ENCODE measurements around the gene GRK5.

GRK5 gene

DNA sequence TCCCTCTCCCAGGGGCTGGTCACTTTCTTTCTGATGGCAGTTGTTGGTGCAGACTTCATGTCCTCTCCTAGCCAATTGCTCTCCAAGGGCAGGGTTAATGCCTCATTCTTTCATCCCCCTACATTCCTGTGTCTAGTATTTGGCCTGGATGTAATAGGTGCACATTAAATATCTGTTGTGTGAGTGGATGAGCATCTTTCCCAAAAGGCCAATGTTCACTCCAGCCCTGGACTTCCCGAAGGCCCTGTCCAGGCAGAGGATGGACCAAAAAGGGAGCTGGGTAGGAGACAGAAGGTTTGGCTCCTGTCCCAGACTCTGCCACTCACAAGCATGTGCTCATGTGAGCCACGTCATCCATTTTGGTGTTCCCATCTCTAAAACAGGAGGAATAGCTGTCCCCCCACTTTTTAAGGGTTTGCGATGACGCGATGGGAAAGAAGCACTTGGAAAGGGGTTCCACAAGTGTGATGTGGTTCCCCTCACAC is 287.7 kb downstream of the GRK5 start:
- no peak for DNase-seq

- DNase-seq: no peak
Observed at GRCh38 chr10:119495545-119495944, 288.2 kb downstream of the GRK5 start.

DNA sequence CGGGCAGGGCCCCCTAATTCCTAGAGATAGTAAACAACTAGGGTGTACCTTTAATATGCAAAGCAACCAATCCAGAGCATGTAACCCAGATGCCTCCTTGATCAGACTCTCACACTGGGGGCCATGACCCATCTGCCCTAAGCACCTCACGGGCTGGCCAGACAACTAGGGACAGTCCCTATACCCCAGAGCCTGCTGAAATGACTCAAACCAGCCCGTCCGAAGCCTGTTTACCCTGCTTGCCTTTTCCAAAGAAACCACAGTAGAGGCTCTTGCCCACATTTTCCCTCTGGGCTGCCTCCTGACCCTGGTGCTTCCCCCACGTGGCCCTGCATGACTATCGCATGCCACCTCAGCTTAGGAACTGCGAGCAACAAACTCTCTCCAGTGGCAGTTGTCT is 288.9 kb downstream of the GRK5 start:
- DNase-seq: no peak

- DNase-seq: no peak
Observed at GRCh38 chr10:119497243-119497642, 289.9 kb downstream of the GRK5 start.

GRCh38 chr10:119498889-119499676 is 291.7 kb downstream of the GRK5 start:
- no peak for DNase-seq

- DNase-seq: no peak
Observed at GRCh38 chr10:119499677-119500002, 292.3 kb downstream of the GRK5 start.

- DNase-seq: no peak
Observed at GRCh38 chr10:119500123-119500795, 292.9 kb downstream of the GRK5 start.

DNA sequence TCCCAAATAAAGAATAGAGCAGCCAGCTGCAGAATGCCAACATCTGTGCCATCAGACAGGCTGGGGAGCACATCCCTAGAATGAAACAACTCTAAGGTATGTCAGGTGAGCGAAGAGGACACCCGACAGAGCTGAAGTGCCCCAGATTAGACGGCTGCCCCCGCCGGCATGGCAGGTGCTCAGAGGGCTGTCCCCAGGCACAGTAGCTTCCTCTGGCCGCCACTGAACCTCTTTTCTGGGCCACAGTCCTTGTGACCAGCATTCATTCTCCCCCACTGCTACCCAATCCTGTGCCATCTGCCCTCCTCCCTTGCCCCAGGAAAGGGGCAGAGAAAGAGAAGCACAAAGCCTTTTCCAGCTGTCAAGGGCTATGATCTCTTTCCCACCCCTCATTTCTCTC is 293.4 kb downstream of the GRK5 start:
- no peak for DNase-seq

DNA sequence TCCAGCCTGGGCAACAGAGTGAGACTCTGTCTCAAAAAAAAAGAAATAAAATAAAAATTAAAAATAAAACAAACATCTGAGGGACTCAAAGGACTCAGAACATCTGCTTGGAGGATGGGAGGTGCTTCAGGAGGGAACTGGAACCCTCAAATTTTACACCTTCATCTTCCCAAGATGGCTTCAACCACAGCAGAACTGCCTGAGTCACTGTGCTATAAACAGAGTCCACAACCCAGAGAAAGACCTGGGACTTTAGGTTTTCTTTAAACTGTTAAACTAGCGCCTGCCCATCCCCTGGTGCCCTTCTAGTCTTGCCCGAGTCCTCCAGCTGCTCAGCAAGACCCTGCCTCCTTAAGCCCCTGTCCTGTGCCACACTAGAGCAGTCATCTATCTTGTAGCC is 294.3 kb downstream of the GRK5 start:
- no peak for DNase-seq

GRCh38 chr10:119502209-119502608 is 294.8 kb downstream of the GRK5 start:
- no peak for DNase-seq

GRCh38 chr10:119502618-119503155 is 295.3 kb downstream of the GRK5 start:
- DNase-seq: no peak

- no peak for DNase-seq
Observed at GRCh38 chr10:119503821-119504220, 296.4 kb downstream of the GRK5 start.

DNA sequence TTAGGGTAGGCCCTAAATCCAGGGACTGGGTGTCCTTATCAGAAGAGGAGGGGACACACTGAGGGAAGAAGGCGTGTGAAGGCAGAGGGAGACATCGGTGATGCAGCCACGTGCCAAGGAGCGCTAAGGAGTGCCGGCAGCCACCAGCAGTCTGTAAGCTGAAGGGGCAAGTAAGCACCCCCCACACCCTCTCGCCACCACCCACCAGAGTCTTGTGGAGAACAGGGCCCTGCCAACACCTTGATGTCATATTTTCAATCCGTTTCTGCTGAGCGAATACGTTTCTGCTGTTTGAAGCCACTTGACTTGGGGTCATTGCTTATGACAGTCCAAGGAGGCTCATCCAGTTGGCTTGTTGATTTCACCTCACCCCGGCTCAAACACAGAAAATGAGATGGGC is 297.3 kb downstream of the GRK5 start:
- no peak for DNase-seq

DNA sequence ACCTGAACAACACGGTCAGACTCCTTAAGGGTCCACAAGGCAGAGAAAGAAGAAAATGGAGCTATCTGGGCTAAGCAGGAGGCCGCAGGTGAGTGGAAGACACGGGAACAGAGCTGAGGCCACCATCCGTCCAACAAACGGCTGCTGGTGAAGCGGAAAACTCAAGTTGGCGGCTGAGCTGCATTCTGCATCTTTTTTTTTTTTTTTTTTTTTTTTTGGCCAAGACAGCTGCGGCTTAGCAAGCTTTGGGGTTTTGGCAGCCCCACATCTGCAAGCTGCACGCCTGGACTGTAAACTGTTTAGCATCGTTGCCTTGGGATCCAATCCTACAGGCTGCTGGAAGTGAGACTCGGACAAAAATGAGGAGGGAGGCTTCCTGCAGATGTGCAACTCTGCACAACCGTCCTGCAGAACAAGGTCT is 297.8 kb downstream of the GRK5 start:
- DNase-seq: no peak
